ENCODE data around the gene CCDC136. TPM values are rescaled to one million over a fixed set of nuclear protein-coding genes. Genes with fewer than 3 reads are reported as not detected.
A peak's percentile ranks its signal among the peaks of the same experiment; 100 is the strongest.

CCDC136 gene
- total and polyA plus RNA-seq, 12 donors = 1.8 to 14.4 (median 8.0) TPM

GRCh38 chr7:128835231-128835751, 43.5 kb downstream of the CCDC136 start:
- no peak for TF ChIP-seq CTCF (IDR thresholded peaks at IDR 0.05)
- WGBS, 2 donors = 78 to 81% methylated on average over 16 of the region's 16 CpGs
- H3K36me3 ChIP-seq = peaks cover 0 to 69% (median 39%) of the 10 kb centered on the region in 9 donors

GRCh38 chr7:128835790-128836641, 44.2 kb downstream of the CCDC136 start:
- Histone ChIP-seq H3K4me3 (peak overlapping the region in 2 of 10 donors; percentile 5 to 85), H3K36me3 (peaks cover 0 to 74% (median 46%) of the 10 kb centered on the region in 9 donors), H3K27ac (peak overlapping the region in 9 of 10 donors; percentile 5 to 99 (median 96)), H3K27me3 (peaks cover 0 to 22% (median 0%) of the 10 kb centered on the region in 7 donors), H3K9me3 (no peaks in the 10 kb centered on the region), H3K4me1 (peaks cover 20 to 88% (median 46%) of the 10 kb centered on the region in 9 donors)
- intact Hi-C loops (cut with DNase I) = loop anchor here in 2 of 10 donors (2.0 kb wide), 1 partner anchor 19 kb away; no protein-coding TSS in a partner anchor
- DNase-seq (peak; percentile 34 to 51), ATAC-seq (peak in 7 of 8 donors; percentile 2 to 25 (median 9))
- 53 to 60% methylated on average over 14 of the region's 14 CpGs for WGBS, 2 donors
- no peak for TF ChIP-seq CTCF (IDR thresholded peaks at IDR 0.05)

More at GRCh38 chr7:128835231-128835751, 43.5 kb downstream of the CCDC136 start:
- Histone ChIP-seq H3K4me1 (peaks cover 20 to 94% (median 51%) of the 10 kb centered on the region in 9 donors), H3K27ac (peak overlapping the region in 8 of 10 donors; percentile 5 to 99 (median 96)), H3K27me3 (peaks cover 0 to 30% (median 0%) of the 10 kb centered on the region in 7 donors), H3K9me3 (no peaks in the 10 kb centered on the region), H3K4me3 (peak overlapping the region in 2 of 10 donors; percentile 2 to 85)
- DNase-seq = no peak
- no peak for ATAC-seq
- intact Hi-C loops (cut with DNase I) = loop anchor here in 2 of 10 donors (2.0 kb wide), 1 partner anchor 20 kb away; no protein-coding TSS in a partner anchor

DNA sequence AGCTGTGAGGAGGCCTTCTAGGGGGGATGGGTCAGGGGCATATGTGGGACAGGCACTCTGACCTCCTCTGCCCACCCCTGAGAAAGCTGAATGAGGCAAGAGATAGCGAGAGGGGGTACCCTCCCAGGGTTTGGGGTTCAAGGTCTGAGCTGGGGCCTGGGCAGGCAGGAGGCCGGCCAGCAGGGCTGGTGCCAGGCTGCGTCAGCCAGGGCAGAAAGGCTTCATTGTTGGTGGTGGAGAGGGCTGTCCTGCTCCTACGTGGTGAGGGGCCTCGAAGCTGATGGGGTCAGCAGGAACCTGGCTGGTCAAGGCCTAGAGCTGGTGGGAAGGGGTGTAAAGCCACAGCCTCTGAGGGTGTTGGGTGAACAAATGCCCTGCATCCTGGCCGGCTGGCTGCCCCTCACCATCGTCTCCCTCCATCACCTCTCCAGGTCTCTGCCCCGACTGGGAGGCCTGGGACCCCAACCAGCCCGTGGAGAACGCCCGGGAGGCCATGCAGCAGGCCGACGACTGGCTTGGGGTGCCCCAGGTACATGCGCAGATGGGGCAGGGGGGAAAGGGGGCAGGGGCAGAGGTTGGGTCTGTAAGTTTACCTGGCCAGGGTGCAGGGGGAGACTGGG, 45.1 kb downstream of the CCDC136 start:
- H3K27ac ChIP-seq = peak overlapping the region in 8 of 10 donors; percentile 63 to 99 (median 96)
- no peak overlapping the region for H3K4me3 ChIP-seq
- DNase-seq = no peak
- H3K9me3 ChIP-seq = no peaks in the 10 kb centered on the region
- peaks cover 0 to 14% (median 0%) of the 10 kb centered on the region in 7 donors for H3K27me3 ChIP-seq
- no peak for TF ChIP-seq CTCF (IDR thresholded peaks at IDR 0.05)
- intact Hi-C loops (cut with DNase I) = no loop called here
- ATAC-seq = no peak
- H3K36me3 ChIP-seq = peaks cover 0 to 78% (median 51%) of the 10 kb centered on the region in 9 donors
- H3K4me1 ChIP-seq = peaks cover 20 to 86% (median 42%) of the 10 kb centered on the region in 9 donors
- 85 to 89% methylated on average over 13 to 14 of the region's 14 CpGs for WGBS, 2 donors

DNA sequence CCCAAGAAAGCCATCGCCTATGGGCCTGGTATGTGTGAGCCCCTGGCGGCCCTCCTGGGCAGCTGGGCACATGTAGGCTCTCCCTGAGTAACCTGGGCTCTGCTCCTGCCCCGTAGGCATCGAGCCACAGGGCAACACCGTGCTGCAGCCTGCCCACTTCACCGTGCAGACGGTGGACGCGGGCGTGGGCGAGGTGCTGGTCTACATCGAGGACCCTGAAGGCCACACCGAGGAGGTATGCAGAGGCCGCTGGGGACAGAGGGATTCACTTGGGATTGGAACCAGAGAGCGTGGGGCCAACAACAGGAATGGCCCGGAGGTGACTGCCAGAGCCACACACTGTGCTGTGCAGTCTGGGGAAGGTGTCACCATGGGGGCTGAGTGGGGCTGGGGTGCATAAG, 45.8 kb downstream of the CCDC136 start:
- Histone ChIP-seq H3K27me3 (peaks cover 0 to 7% (median 0%) of the 10 kb centered on the region in 7 donors), H3K4me3 (no peak overlapping the region), H3K27ac (peak overlapping the region in 6 of 10 donors; percentile 63 to 99 (median 96)), H3K4me1 (peaks cover 14 to 86% (median 35%) of the 10 kb centered on the region in 9 donors), H3K9me3 (no peaks in the 10 kb centered on the region), H3K36me3 (peaks cover 0 to 82% (median 54%) of the 10 kb centered on the region in 9 donors)
- 91 to 92% methylated on average over 16 of the region's 16 CpGs for WGBS, 2 donors
- DNase-seq (peak in 1 of 2 donors; percentile 4), ATAC-seq (no peak)
- TF ChIP-seq CTCF (IDR thresholded peaks at IDR 0.05) = no peak
- intact Hi-C loops (cut with DNase I) = no loop called here

Data from heart right ventricle (tissue), 16 donors.